Stimulated activated CD4-positive, alpha-beta T cell treated with anti-CD3 and anti-CD28 coated beads, Interleukin-4, amount 100 ng/mL, for 1 hour (primary cell): Measurements from ENCODE around the gene FAHD2A.
"Not testable (repeated sequence)": the region's sequence is repeated elsewhere in the genome, so short reads cannot be mapped to it uniquely, and the experiment has no call there.

ENCODE experiments used
- DNase-seq: peaks from one replicate; pipeline ENCODE4 v3.0.0-alpha.2; 2020

The FAHD2A gene

GRCh38 chr2:95391641-95392310 lies 10.7 kb upstream of the FAHD2A start:
- no peak for DNase-seq

- no peak for DNase-seq
Measured at GRCh38 chr2:95392320-95392719, 10.2 kb upstream of the FAHD2A start.

GRCh38 chr2:95392730-95393455 lies 9.6 kb upstream of the FAHD2A start:
- DNase-seq = no peak

- DNase-seq = no peak
Measured at GRCh38 chr2:95393901-95394300, 8.6 kb upstream of the FAHD2A start.

- DNase-seq = no peak
Measured at GRCh38 chr2:95399061-95399460, 3.4 kb upstream of the FAHD2A start.

- no peak for DNase-seq
Measured at GRCh38 chr2:95401480-95401879, 1.0 kb upstream of the FAHD2A start.

- DNase-seq = not testable (repeated sequence)
Measured at GRCh38 chr2:95402004-95402369, 521 bp upstream of the FAHD2A start.

GRCh38 chr2:95403204-95403721 lies 755 bp downstream of the FAHD2A start:
- DNase-seq = peak; percentile 33

- DNase-seq = not testable (repeated sequence)
Measured at GRCh38 chr2:95403824-95404223, 1.3 kb downstream of the FAHD2A start.

GRCh38 chr2:95404676-95405075 lies 2.2 kb downstream of the FAHD2A start:
- not testable (repeated sequence) for DNase-seq

GRCh38 chr2:95411239-95411638 lies 8.7 kb downstream of the FAHD2A start:
- DNase-seq = not testable (repeated sequence)

GRCh38 chr2:95414015-95414594 lies 11.6 kb downstream of the FAHD2A start:
- peak; percentile 71 for DNase-seq

- DNase-seq = not testable (repeated sequence)
Measured at GRCh38 chr2:95415138-95415537, 12.6 kb downstream of the FAHD2A start.

GRCh38 chr2:95415561-95415960 lies 13.1 kb downstream of the FAHD2A start:
- DNase-seq = not testable (repeated sequence)

- DNase-seq = not testable (repeated sequence)
Measured at GRCh38 chr2:95427196-95427867, 24.8 kb downstream of the FAHD2A start.

- not testable (repeated sequence) for DNase-seq
Measured at GRCh38 chr2:95429748-95430467, 27.4 kb downstream of the FAHD2A start.

- not testable (repeated sequence) for DNase-seq
Measured at GRCh38 chr2:95433373-95433772, 30.9 kb downstream of the FAHD2A start.

GRCh38 chr2:95433973-95434372 lies 31.5 kb downstream of the FAHD2A start:
- not testable (repeated sequence) for DNase-seq

GRCh38 chr2:95434507-95435076 lies 32.1 kb downstream of the FAHD2A start:
- DNase-seq = not testable (repeated sequence)

GRCh38 chr2:95435162-95435871 lies 32.8 kb downstream of the FAHD2A start:
- not testable (repeated sequence) for DNase-seq

GRCh38 chr2:95435872-95436209 lies 33.3 kb downstream of the FAHD2A start:
- not testable (repeated sequence) for DNase-seq
